CD4-positive, alpha-beta T cell treated with Interferon gamma for 1 hour (primary cell): Measurements from ENCODE around the gene SLC2A14.
"Not testable (repeated sequence)": the region's sequence is repeated elsewhere in the genome, so short reads cannot be mapped to it uniquely, and the experiment has no call there.

Source experiments
- DNase-seq: peaks from one replicate; pipeline ENCODE4 v3.0.0-alpha.2; 2020

SLC2A14 gene

DNA sequence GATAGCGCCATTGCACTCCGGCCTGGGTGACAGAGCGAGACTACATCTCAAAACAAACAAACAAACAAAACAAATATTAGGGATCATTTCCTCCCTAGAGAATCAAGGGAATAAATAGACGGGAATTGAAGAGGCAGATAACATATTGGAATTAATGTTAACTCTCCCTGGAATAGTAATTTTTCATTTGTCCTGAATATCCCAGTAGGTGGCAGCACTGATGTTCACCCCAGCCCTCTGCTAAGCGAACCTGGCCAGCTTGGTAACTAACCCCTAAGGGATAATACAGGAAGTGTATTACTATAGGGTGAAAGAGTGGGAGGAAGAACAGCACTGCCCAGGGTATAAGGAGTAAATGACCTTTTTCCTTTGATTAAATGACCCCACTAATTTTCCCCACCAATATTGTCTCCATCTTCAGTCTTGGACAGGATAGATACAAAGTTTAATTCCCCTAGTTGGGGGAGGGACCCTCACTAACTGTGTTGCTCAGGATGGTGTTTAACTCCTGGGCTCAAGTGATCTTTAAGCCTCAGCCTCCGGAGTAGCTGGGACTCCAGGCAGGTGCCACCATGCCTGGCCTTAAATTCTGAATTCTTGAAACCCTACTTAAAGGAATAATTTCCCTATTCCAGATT is 40.5 kb downstream of the SLC2A14 start:
- peak; percentile 26 for DNase-seq

DNA sequence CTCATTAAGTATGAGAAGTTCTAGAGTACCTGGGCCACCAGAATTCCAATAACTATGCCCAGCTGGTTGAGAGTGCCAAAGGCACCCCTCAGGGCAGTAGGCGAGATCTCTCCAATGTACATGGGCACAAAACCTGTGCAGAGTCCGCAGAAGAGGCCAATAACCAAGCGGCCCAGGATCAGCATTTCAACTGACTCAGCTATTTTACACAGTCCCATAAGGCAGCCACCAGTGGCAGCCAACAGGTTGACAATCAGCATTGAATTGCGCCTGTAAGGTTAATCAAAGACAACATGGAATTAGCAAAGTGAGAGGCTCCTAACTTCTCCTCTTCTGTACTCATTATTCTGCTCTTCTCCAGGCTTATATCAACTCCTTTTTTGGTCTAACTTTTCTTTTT is 43.0 kb downstream of the SLC2A14 start:
- DNase-seq = not testable (repeated sequence)

DNA sequence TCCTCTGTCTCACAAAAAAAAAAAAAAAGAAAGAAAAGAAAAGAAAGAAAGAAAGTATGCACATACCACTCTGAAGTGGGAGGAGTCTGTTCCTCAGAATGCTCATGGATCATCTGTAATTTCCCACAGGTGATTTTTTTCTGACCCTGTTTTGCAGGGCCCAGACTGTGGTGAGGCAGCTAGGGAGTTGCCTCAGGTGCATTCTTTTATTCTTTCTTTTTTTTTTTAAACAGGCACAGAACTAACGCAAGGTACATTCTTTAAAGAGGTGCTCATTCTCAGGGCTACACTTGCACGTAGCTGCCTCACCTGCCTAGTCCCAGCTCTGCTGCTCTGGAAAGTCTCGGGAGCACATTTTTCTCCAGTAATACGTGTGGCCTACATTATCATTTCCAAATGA is 47.0 kb downstream of the SLC2A14 start:
- not testable (repeated sequence) for DNase-seq

DNA sequence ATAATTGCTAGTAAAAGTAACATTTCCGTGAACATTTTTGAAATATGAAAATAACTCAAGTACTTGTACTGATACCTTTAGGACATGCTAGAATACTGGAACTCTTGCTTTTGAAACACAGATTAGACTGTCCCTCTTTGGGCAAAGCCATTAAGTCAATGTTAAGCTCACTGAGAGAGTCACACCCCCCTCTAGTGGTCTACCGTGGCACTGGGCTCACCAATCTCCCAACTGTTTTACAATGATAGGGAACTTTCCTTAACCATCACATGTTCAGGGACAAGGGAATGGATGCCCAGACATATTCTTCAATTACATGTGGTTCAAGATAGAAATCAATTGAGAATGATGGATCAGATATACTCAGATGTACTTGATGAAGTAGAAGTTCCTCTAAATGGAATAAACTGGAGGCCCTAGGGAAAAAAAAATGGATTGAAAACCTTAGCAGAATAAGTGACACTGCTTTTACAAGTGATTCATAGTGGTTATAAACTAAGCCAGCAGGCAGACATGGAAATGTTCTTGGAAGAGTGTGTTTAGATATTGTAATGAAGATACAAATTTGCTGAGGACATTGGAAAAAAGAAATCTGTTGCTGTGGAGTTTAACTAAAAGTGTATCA is 65.7 kb downstream of the SLC2A14 start:
- DNase-seq = peak; percentile 35

DNA sequence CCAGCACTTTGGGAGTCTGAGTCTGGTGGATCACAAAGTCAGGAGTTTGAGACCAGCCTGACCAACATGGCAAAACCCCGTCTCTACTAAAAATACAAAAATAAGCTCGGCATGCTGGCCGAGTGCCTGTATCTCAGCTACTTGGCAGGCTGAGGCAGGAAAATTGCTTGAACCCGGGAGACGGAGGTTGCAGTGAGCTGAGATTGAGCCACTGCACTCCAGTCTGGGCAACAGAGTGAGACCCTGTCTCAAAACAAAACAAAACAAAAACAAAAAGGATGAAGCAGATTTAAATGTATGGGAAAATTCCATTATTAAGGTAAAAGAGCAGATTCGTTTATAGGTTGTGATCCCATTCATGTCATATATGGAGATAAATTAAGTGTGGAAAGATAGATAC is 66.4 kb downstream of the SLC2A14 start:
- not testable (repeated sequence) for DNase-seq

DNA sequence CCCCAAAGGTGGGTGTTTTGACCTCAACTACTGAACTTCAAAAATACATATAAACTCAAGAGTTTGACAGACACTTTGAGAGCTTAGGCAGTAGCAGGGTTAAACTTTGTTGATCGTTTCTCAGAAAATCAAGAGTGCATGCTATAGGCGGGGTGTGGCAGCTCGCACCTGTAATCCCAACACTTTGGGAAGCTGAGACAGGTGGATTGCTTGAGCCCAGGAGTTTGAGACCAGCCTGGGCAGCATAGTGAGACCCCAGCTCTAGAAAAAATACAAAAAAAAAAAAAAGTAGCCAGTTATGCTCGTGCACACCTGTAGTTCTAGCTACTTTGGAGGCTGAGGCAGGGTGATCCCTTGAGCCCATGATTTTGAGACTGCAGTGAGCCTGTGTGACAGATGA is 71.3 kb downstream of the SLC2A14 start:
- DNase-seq = no peak

DNA sequence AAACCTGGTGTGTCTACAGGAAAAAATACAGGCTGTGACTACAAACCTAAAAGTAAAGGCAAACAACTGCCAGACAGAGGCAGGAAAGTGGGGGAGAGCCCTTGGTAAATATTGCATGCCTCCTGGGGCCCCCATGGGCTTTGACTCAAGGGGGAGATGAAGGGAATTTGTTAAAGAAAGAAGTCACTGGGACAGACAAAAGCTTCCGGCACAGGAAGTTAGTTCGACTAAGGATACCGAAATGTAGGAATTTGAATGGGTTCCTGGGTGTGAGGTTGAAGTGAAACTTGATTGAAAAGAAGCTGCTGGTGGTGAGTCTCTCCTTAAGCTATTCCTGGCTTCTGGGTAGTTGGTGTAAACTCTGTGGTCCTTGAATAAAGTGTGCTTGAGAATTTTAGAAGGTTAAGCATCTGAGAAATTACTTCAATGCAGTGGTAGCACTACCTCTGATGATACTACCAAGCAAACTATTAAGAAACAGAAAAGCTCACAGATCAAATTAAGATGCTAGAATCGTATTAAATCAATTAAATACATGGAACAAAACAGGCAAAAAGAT is 73.9 kb downstream of the SLC2A14 start:
- DNase-seq = not testable (repeated sequence)

DNA sequence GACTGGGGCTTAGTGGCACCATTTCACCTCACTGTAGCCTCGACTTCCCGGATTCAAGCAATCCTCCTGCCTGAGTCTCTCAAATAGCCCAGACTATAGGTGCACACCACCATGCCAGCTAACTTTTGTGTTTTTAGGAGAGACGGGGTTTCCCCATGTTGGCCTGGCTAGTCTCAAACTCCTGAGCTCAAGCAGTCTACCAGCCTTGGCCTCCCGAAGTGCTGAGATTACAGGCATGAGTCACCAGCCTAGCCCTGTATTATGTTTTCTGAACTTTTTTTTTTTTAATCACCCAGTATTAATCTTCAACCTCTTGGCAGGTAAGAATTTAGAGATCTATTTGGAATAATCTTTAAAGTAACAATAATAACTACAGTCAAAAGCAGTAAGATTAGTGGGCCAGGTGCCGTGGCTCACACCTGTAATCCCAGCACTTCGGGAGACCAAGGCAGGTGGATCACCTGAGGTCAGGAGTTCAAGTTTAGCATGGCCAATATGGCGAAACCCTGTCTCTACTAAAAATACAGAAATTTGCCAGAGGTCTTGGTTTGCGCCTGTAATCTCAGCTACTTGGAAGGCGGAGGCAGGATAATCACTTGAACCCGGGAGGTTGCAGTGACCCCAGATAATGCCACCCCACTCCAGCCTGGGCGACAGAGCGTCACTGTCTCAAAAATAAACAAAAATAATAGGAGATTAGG is 74.9 kb downstream of the SLC2A14 start:
- no peak for DNase-seq

DNA sequence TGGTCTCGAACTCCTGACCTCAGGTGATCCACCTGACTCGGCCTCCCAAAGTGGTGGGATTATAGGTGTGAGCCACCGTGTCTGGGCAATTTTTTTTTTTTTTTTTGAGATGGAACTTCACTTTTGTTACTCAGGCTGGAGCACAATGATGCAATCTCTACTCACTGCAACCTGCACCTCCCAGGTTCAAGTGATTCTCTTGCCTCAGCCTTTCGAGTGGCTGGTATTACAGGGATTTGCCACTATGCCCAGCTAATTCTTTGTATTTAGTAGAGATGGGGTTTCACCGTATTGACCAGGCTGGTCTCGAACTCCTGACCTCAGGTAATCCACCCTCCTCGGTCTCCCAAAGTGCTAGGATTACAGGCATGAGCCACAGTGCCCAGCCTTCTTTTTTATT is 75.4 kb downstream of the SLC2A14 start:
- DNase-seq = not testable (repeated sequence)

DNA sequence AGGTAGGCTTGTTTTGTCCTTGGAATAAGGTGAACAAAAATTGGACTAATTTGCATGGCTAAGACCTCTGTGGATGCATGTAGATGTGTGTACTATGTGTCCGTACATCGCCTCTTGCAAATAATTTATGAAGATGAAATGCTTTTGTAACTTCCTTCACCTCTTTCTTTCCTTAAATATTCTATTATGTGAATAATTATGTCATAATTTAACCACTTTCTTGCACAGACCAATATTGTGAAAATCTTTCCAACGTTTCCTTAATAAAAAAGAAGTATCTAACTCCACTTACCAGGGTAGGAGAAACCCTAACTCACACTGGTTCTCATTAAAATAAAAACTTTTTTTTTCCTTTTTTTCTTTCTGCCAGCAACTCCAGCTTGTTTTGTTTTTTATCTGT is 79.5 kb downstream of the SLC2A14 start:
- no peak for DNase-seq

DNA sequence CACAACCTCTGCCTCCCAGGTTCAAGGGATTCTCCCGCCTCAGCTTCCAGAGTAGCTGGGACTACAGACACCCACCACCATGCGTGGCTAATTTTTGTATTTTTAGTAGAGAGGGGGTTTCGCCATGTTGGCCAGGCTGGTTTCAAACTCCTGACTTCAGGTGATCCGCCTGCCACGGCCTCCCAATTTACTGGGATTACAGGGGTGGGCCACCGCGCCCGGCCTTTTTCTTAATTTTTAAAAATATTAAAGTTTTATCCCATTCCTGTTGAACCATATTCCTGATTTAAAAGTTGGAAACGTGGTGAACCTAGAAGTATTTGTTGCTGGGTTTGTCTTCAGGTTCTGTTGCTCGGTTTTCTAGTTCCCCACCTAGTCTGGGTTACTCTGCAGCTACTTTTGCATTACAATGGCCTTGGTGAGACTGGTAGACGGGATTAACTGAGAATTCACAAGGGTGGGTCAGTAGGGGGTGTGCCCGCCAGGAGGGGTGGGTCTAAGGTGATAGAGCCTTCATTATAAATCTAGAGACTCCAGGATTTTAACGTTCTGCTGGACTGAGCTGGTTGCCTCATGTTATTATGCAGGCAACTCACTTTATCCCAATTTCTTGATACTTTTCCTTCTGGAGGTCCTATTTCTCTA is 83.7 kb downstream of the SLC2A14 start, which contains the start of gene NANOG:
NANOG (plus strand) TSS at position 519 of the 645 bp plus-strand sequence. CDS start 213 bp downstream, outside the sequence.
- not testable (repeated sequence) for DNase-seq

DNA sequence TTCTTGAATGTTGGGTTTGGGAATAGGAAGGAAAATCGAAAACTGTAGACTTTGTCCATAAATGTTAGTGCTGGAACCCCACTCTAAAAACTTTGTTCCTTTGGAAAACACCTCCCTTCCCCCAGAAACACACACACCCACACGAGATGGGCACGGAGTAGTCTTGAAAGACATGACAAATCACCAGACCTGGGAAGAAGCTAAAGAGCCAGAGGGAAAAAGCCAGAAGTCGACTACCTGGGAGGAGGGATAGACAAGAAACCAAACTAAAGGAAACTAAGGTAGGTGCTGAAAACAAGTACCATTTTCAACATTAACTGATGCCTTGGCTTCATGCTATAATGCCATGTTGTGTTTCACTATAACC is 84.4 kb downstream of the SLC2A14 start:
- DNase-seq = no peak

DNA sequence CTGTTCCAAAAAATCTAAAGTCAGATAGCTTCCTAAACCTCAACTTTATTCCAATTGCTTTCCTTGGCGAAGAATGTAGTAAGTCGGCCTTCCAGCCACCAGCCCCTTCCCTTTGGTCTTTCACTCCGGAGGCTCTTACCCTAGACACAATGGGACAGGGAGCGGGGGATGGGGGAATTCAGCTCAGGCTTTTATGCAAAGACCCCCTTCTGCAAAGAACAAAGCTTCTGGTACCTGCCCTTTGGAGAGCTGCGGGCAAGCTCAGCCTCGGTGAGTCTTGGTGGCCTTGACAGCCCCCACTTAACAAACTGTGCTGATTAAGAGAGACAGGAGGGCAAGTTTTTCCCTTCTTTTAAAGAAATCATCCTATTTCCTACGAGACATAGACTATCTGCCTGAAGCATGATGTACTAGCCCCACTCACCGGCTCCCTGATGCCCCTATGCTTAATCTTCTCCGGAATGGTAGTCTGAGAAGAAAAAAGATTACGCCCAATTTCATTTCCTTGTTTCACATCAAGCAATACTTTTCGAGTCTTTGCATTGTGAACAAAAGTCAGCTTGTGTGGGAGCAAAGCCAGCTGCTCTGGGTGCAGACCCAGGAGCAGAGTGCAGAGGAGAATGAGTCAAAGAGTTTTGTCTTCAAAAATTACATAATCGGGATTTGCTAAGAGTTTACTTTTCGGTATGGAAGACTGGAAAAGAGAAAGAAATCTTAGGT is 85.0 kb downstream of the SLC2A14 start:
- DNase-seq = no peak

DNA sequence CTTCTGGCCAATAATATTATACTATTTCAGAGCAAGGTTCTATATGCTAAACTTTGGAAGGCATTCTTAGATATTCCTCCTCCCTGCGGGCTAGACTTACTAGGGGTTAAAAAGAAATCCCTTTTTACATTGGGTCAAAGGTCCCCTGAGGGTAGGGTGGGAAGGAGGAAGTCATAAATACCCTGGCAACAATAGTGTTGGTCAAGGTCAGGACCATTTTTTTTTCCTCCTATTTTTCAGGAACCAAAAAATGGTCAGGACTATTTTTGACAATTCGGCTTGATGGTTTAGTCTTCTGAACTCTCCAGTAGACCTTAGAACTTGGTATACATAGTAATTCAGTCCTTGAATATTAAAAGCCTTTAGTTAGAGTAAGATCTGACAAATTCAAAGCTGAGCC is 88.0 kb downstream of the SLC2A14 start:
- no peak for DNase-seq

DNA sequence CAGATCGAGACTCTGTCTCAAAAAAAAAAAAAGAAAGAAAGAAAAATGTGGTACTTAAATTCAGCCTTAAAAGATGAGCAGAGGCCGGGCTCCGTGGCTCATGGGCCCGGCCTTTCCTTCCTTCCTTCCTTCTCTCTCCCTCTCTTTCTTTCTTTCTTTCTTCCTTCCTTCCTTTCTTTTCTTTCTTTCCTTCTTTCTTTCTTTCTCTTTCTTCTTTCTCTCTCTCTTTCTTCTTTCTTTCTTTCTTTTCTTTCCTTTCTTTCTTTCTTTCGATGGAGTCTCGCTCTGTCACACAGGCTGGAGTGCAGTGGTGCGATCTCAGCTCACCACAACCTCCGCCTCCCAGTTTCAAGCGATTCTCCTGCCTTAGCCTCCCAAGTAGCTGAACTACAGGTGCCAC is 89.3 kb downstream of the SLC2A14 start:
- not testable (repeated sequence) for DNase-seq

DNA sequence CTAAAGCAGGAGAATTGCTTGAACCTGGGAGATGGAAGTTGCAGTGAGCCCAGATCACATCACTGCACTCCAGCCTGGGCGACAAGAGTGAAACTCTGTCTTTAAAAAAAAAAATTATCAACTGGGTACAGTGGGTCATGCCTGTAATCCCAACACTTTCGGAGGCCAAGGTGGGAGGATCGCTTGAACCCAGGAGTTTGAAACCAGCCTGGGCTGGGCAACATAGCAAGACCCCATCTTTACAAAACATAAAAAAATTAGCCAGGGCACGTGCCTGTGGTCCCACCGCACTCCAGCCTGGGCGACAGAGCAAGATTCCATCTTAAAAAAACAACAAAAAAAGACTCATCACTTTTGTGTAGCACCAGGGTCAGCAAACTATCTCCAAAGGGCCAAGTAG is 90.7 kb downstream of the SLC2A14 start:
- DNase-seq = no peak

DNA sequence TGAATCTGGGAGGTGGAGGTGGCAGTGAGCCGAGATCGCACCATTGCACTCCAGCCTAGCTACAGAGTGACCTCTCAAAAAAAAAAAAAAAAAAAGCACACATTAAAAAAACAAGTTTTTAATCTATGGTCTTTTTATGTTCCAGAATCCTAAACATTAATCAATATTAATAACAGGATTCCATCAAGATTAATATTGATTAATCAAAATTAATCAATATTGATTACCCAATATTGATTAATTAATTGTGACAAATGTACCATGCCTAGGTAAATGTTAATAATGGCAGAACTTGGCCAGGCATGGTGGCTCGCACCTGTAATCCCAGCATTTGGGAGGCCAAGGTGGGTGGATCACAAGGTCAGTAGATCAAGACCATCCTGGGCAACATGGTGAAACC is 91.4 kb downstream of the SLC2A14 start:
- no peak for DNase-seq

DNA sequence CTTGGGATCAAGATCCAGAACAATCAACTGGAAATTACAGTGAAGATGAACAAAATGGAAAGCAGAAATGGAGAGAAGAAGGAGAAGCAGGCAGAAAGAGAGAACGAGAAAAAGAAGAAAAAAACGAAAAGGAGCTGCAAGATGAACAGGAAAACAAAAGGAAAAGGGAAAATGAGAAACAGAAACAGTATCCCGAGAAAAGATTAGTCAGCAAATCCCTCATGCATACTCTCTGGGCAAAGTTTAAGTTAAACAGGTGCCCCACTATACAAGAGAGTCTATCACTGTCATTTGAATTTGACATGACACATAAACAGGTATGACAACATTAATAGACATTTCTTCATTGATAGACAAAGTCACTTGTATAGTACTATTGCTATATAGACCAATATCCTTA is 102.7 kb downstream of the SLC2A14 start:
- DNase-seq = no peak
